Mesenteric fat pad (tissue), 1 donor: ENCODE results near the gene C4A. TPM values are rescaled to one million over a fixed set of nuclear protein-coding genes. Genes with fewer than 3 reads are reported as not detected.
"Not testable (repeated sequence)": the region's sequence is repeated elsewhere in the genome, so short reads cannot be mapped to it uniquely, and the experiment has no call there.

Source experiments
- DNase-seq: peaks from one replicate; pipeline ENCODE4 v3.0.0-alpha.2; 2020; ENCODE audit warnings: low spot score
- total RNA-seq: library from RNA; stranded (reverse); fragmentation: NEBNext Ultra II Directional; extraction: Animal tissue kit (Norgen Biotek cat#: 25700); gene quantifications from one replicate; pipeline ENCODE4 v1.2.1, GENCODE V29; 2021
- donor health status: DM: yes; HTN: yes; CAD: no.

Gene C4A
- total RNA-seq, 1 donor from 2014 or later, result 36.2 TPM

- no peak for DNase-seq
These were observed 2.5 kb upstream of the C4A start for GRCh38 chr6:31979238-31979898.

- DNase-seq, result not testable (repeated sequence)
These were observed 1.5 kb upstream of the C4A start for GRCh38 chr6:31980195-31980876.

GRCh38 chr6:31980998-31981397, 859 bp upstream of the C4A start:
- not testable (repeated sequence) for DNase-seq

- not testable (repeated sequence) for DNase-seq
These were observed 7.5 kb downstream of the C4A start for GRCh38 chr6:31989363-31989762.

- DNase-seq, result not testable (repeated sequence)
These were observed 12.6 kb downstream of the C4A start for GRCh38 chr6:31994421-31994820.

- not testable (repeated sequence) for DNase-seq
These were observed 14.5 kb downstream of the C4A start for GRCh38 chr6:31996385-31996784.

- DNase-seq, result not testable (repeated sequence)
These were observed 20.9 kb downstream of the C4A start for GRCh38 chr6:32002546-32003268.

GRCh38 chr6:32003301-32003700, 21.4 kb downstream of the C4A start:
- DNase-seq, result not testable (repeated sequence)

- DNase-seq, result not testable (repeated sequence)
These were observed 22.5 kb downstream of the C4A start for GRCh38 chr6:32004393-32004792.

- DNase-seq, result not testable (repeated sequence)
These were observed 23.1 kb downstream of the C4A start for GRCh38 chr6:32004864-32005537.

- DNase-seq, result not testable (repeated sequence)
These were observed 23.7 kb downstream of the C4A start for GRCh38 chr6:32005538-32005880.

GRCh38 chr6:32005991-32006529, 24.2 kb downstream of the C4A start:
- not testable (repeated sequence) for DNase-seq

- DNase-seq, result not testable (repeated sequence)
These were observed 25.2 kb downstream of the C4A start for GRCh38 chr6:32007086-32007485.

- not testable (repeated sequence) for DNase-seq
These were observed 26.2 kb downstream of the C4A start for GRCh38 chr6:32008037-32008436.

- not testable (repeated sequence) for DNase-seq
These were observed 26.8 kb downstream of the C4A start for GRCh38 chr6:32008616-32009015.

- DNase-seq, result not testable (repeated sequence)
These were observed 27.7 kb downstream of the C4A start for GRCh38 chr6:32009537-32009936.

- DNase-seq, result not testable (repeated sequence)
These were observed 29.1 kb downstream of the C4A start for GRCh38 chr6:32010856-32011530.

- not testable (repeated sequence) for DNase-seq
These were observed 31.2 kb downstream of the C4A start for GRCh38 chr6:32012941-32013617.

- DNase-seq, result not testable (repeated sequence)
These were observed 31.9 kb downstream of the C4A start for GRCh38 chr6:32013738-32014137.

- DNase-seq, result not testable (repeated sequence)
These were observed 32.7 kb downstream of the C4A start, which contains the start of gene C4B for GRCh38 chr6:32014547-32014946. TSS of gene C4B (plus strand) at chr6:32014795. CDS start at chr6:32014846, 51 bp downstream.
